HepG2 (cell line): ENCODE results near the gene CCN2. TPM values are rescaled to one million over a fixed set of nuclear protein-coding genes. Genes with fewer than 3 reads are reported as not detected.

ENCODE experiments used
- ATAC-seq: fragments of 200-7000 bp; cut with Tn5 transposase; 3 replicates; pipeline ENCODE4 v1.9.1; 2020; ENCODE audit warnings: mild to moderate bottlenecking, moderate library complexity
- BruUV-seq: library from RNA; stranded (reverse); fragments of 400-500 nt; replicated peaks from 2 replicates; lab custom pipeline; 2021; lab: Mats Ljungman, UMichigan
- CTCF ChIA-PET: fragments of 300-600 bp; formaldehyde crosslinking; extraction: SDS; loops from one replicate; lab custom pipeline; 2021; ENCODE audit warnings: low total read pairs, inconsistent platforms, low intra/inter-chr PET ratio; lab: Yijun Ruan, JAX
- POLR2A ChIA-PET: fragments of 350-600 bp; sonication (Branson Sonifier 250); formaldehyde crosslinking; loops from one replicate; lab custom pipeline; 2020; ENCODE audit warnings: antibody characterized with exemption, inconsistent platforms; lab: Yijun Ruan, JAX
- DNase-seq: peaks from one replicate; pipeline ENCODE4 v3.0.0-alpha.2; 2015; ENCODE audit warnings: low spot score
- FAIRE-seq: peaks from 3 replicates; lab custom pipeline; 2011; peaks lifted over from hg19 to GRCh38; lab: Jason Lieb, UNC
- H2AFZ ChIP-seq: one replicate; pipeline ENCODE4 v1.6.1; 2011; ENCODE audit warnings: low read length, inconsistent platforms
- H3K27ac ChIP-seq: fragments of 300-600 bp; 3 replicates; pipeline ENCODE4 v1.8.0; 2011; ENCODE audit warnings: mixed run types, mild to moderate bottlenecking, mixed read lengths, low read length, inconsistent platforms; ENCODE audit not compliant: insufficient read depth; ENCODE audit errors: extremely low read length
- H3K27me3 ChIP-seq, 2 experiments: fragments of 200-600 bp in 1 of 2; 2 replicates in 1 of 2; 3 replicates in 1 of 2; pipeline versions ENCODE4 v1.6.0 to v1.8.0; 2011; ENCODE audit warnings: low read length in 2 of 2, mild to moderate bottlenecking in 2 of 2, moderate library complexity in 2 of 2, inconsistent platforms in 1 of 2; ENCODE audit not compliant: insufficient read depth in 2 of 2, control insufficient read depth in 1 of 2
- H3K36me3 ChIP-seq, 2 experiments: fragments of 200-600 bp in 1 of 2; replicated peaks in 1 of 2; 2 replicates in 1 of 2; 3 replicates in 1 of 2; pipeline versions ENCODE4 v1.5.1 to v1.8.0; 2011; ENCODE audit warnings: low read length in 2 of 2, inconsistent platforms in 1 of 2; ENCODE audit not compliant: insufficient read depth in 2 of 2, control insufficient read depth in 1 of 2
- H3K4me1 ChIP-seq: 2 replicates; pipeline ENCODE4 v1.5.1; 2012; ENCODE audit warnings: low read length, inconsistent platforms; ENCODE audit not compliant: insufficient read depth
- H3K4me2 ChIP-seq: 2 replicates; pipeline ENCODE4 v1.6.0; 2011; ENCODE audit warnings: low read depth, low read length, inconsistent platforms
- H3K4me3 ChIP-seq, 3 experiments: fragments of 200-600 bp in 1 of 3; sonication (generic), shearing (Covaris generic) in 1 of 3; replicated peaks in 1 of 3; 2 replicates each; pipeline ENCODE4 v1.5.1; 2011 to 2016; ENCODE audit warnings: low read length in 3 of 3, inconsistent platforms in 2 of 3, low read depth in 2 of 3, mild to moderate bottlenecking in 2 of 3, control low read depth in 1 of 3, mixed read lengths in 1 of 3; ENCODE audit not compliant: insufficient read depth in 1 of 3
- H3K79me2 ChIP-seq: one replicate; pipeline ENCODE4 v1.6.1; 2011; ENCODE audit warnings: low read length, inconsistent platforms; ENCODE audit not compliant: insufficient read depth
- H3K9ac ChIP-seq: 2 replicates; pipeline ENCODE4 v1.6.0; 2011; ENCODE audit warnings: mild to moderate bottlenecking, low read depth, low read length, inconsistent platforms; ENCODE audit not compliant: insufficient read depth
- H3K9me3 ChIP-seq: 2 replicates; pipeline ENCODE4 v1.5.1; 2012; ENCODE audit warnings: mild to moderate bottlenecking, low read length
- H4K20me1 ChIP-seq: 2 replicates; pipeline ENCODE4 v1.6.0; 2011; ENCODE audit warnings: inconsistent platforms, mild to moderate bottlenecking, low read length, moderate library complexity; ENCODE audit not compliant: insufficient read depth
- GATA4 ChIP-seq: sonication (generic); IDR thresholded peaks from 2 replicates; pipeline ENCODE4 v1.6.1; 2016; ENCODE audit warnings: antibody characterized with exemption, low read depth, borderline replicate concordance
- HNF4A ChIP-seq: sonication (generic); formaldehyde crosslinking; IDR thresholded peaks from 2 replicates; pipeline ENCODE4 v1.4.0; 2020; ENCODE audit warnings: missing genetic modification reagents
- JARID2 ChIP-seq: sonication (generic); formaldehyde crosslinking; IDR thresholded peaks from 2 replicates; pipeline ENCODE4 v1.8.1; 2023; ENCODE audit warnings: missing genetic modification reagents, inconsistent platforms; ENCODE audit not compliant: insufficient replicate concordance
- MAFK ChIP-seq, 2 experiments: IDR thresholded peaks in 1 of 2; conservative IDR thresholded peaks in 1 of 2; 2 replicates each; pipeline ENCODE4 v1.6.1; 2011; ENCODE audit warnings: improper control_type of control experiment in 2 of 2, low read length in 2 of 2
- POLR2A ChIP-seq, 2 experiments: IDR thresholded peaks; 2 replicates each; pipeline ENCODE4 v1.6.1; 2011; ENCODE audit warnings: low read depth in 2 of 2, low read length in 2 of 2, mild to moderate bottlenecking in 1 of 2, moderate library complexity in 1 of 2; ENCODE audit not compliant: insufficient read depth in 1 of 2
- SKI ChIP-seq: fragments of 450-650 bp; IDR thresholded peaks from one replicate; pipeline ENCODE4 v1.6.1; 2018; ENCODE audit warnings: mild to moderate bottlenecking; ENCODE audit not compliant: partially characterized antibody
- SMC3 ChIP-seq: IDR thresholded peaks from 2 replicates; pipeline ENCODE4 v1.6.1; 2011; ENCODE audit warnings: low read length, improper control_type of control experiment
- STAG1 ChIP-seq: sonication (generic); formaldehyde crosslinking; IDR thresholded peaks from 2 replicates; pipeline ENCODE4 v1.4.0; 2020; ENCODE audit warnings: missing genetic modification reagents
- ZNF260 ChIP-seq: sonication (generic); formaldehyde crosslinking; IDR thresholded peaks from 2 replicates; pipeline ENCODE4 v1.4.0; 2020; ENCODE audit warnings: missing genetic modification reagents, low read depth, mild to moderate bottlenecking, borderline replicate concordance
- ZNF589 ChIP-seq: sonication (generic); formaldehyde crosslinking; conservative IDR thresholded peaks from 2 replicates; pipeline ENCODE4 v1.8.0; 2022; ENCODE audit warnings: mild to moderate bottlenecking, moderate library complexity, missing genetic modification reagents
- WGBS: methylation state at CpG from one replicate; pipeline ENCODE4 v1.1.6; 2017; ENCODE audit warnings: low lambda C conversion rate; 5-methylcytosine and 5-hydroxymethylcytosine counted together
- in situ Hi-C: cut with HindIII; loops from 2 replicates; pipeline ENCODE4 v1.10.0; 2017; ENCODE audit warnings: low pct_unique_long_range_greater_than_20kb; ENCODE audit not compliant: extremely low pct_ligation_motif_present
- intact Hi-C: fragments of 100-400 bp; cut with micrococcal nuclease; formaldehyde crosslinking; loops from one replicate; pipeline ENCODE4 v1.10.0; 2022; ENCODE audit not compliant: unreplicated experiment
- polyA plus RNA-seq, 8 experiments: library from polyadenylated mRNA; depleted of rRNA in 3 of 8; stranded (reverse) in 7 of 8; unstranded in 1 of 8; fragments of >200 nt; fragmentation: Illumina TruSeq in 4 of 8; extraction: Trizol in 4 of 8; gene quantifications; 2 replicates each; pipeline versions ENCODE4 v1.2.1 to v1.2.3, GENCODE V29; 2011 to 2016; ENCODE audit warnings: low read depth in 4 of 8, missing spikeins in 1 of 8, mixed read lengths in 1 of 8; ENCODE audit not compliant: insufficient read depth in 1 of 8
- total RNA-seq, 5 experiments: library from RNA; depleted of rRNA; stranded (reverse); fragments of >200 nt; fragmentation: Illumina TruSeq; extraction: Trizol; gene quantifications; 2 replicates each; pipeline ENCODE4 v1.2.3, GENCODE V29; 2016; ENCODE audit warnings: low read depth in 1 of 5
- TF ChIP-seq, protein P1 (sequence below): sonication (generic); formaldehyde crosslinking; IDR thresholded peaks from 2 replicates; pipeline ENCODE4 v1.8.0; 2022; ENCODE audit warnings: low read depth, missing genetic modification reagents
- TF ChIP-seq, protein P2 (sequence below), 2 experiments: fragments of 450-650 bp in 1 of 2; sonication (generic) in 1 of 2; formaldehyde crosslinking; IDR thresholded peaks; 2 replicates each; pipeline versions ENCODE4 v1.5.0 to v1.8.0; 2020 to 2022; ENCODE audit warnings: mild to moderate bottlenecking in 1 of 2, missing genetic modification reagents in 1 of 2

CCN2 gene
- total and polyA plus RNA-seq, 2 of the 13 experiments (the other 11 are each of a cell fraction or from before 2014, with no cell fraction given): 34.7 to 316 TPM

DNA sequence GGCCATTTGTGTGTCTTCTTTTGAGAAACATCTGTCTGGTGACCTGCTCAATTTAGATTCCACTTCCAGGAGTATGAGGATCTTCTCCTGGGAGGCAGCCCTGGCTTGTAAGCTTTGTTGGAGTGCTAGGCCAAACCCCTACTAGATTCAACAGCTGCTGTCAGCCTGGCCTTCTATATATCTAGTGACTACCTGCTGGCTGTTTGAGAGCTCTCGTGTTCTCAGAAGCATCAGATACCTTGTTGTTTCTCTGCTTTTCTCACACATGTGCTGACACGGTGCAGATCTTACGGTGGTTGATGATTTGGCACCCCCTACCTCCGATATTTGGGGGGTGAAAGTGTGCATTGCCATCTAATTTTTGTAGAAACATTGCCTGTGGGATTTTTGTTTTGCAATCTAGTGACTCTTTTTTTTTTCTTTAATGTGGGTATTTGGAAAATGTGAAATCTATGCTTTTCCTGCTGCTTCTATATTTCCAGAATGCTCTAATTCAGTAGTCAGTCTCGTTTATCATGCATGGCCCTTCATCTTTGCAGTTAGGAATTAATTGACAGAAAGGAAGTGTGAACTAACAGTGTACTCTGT, 4.7 kb downstream of the CCN2 start:
- no peak overlapping the region for H2AFZ ChIP-seq
- no peak overlapping the region for H3K9ac ChIP-seq
- intact Hi-C loops: no loop called here
- ATAC-seq (peak; percentile 23), DNase-seq (peak; percentile 50), FAIRE-seq (no peak)
- peaks cover 34% of the 10 kb centered on the region for H4K20me1 ChIP-seq
- peaks cover 8 to 20% of the 10 kb centered on the region in 2 experiments for H3K36me3 ChIP-seq
- CTCF ChIA-PET: interaction anchor here (0.8 kb wide), 1 partner anchor 21 kb away, joined by 3 read pairs; no protein-coding TSS in a partner anchor
- H3K4me2 ChIP-seq: no peak overlapping the region
- H3K79me2 ChIP-seq: peaks cover 23% of the 10 kb centered on the region
- no TSS peak for BruUV-seq
- H3K27me3 ChIP-seq: peaks cover 0 to 3% of the 10 kb centered on the region in 2 experiments; a peak in 1 of 5 replicates
- H3K27ac ChIP-seq: peak overlapping the region; percentile 52
- no peak overlapping the region for H3K4me3 ChIP-seq
- WGBS: 71% methylated on average over 5 of the region's 5 CpGs
- H3K4me1 ChIP-seq: peaks cover 32% of the 10 kb centered on the region
- POLR2A ChIA-PET: interaction anchor here (0.9 to 8.1 kb wide), 7 partner anchors 8 to 75 kb away, joined by 3 to 400 read pairs (median 9); no protein-coding TSS in a partner anchor
- in situ Hi-C loops: no loop called here
- H3K9me3 ChIP-seq: no peaks in the 10 kb centered on the region
- TF ChIP-seq GATA4 (no peak), ZNF589 (CRISPR knock-in tag) (0 out of 2 replicates have a peak, but pooled peaks have one; percentile 13), SMC3 (peak; percentile 15; the same call in 1 of the 2 replicates), JARID2 (CRISPR knock-in tag) (no peak), MAFK (conservative IDR thresholded peaks at IDR 0.05 in 1 of 2, IDR thresholded peaks at IDR 0.05 in 1 of 2; ENCODE audit: low read length in 2 of 2) (peak in 1 of 2 experiments; percentile 35; a peak in 3 of 4 replicates), SKI (no peak), ZNF260 (CRISPR knock-in tag) (no peak), STAG1 (CRISPR knock-in tag) (peak; percentile 6; the same call in 1 of the 2 replicates), POLR2A (IDR thresholded peaks at IDR 0.05; ENCODE audit: insufficient read depth in 1 of 2, low read depth in 2 of 2, low read length in 2 of 2) (peak in 1 of 2 experiments; percentile 54; a peak in 1 of 4 replicates), HNF4A (CRISPR knock-in tag) (0 out of 2 replicates have a peak, but pooled peaks have one; percentile 2)
- TF ChIP-seq, protein P1, sequence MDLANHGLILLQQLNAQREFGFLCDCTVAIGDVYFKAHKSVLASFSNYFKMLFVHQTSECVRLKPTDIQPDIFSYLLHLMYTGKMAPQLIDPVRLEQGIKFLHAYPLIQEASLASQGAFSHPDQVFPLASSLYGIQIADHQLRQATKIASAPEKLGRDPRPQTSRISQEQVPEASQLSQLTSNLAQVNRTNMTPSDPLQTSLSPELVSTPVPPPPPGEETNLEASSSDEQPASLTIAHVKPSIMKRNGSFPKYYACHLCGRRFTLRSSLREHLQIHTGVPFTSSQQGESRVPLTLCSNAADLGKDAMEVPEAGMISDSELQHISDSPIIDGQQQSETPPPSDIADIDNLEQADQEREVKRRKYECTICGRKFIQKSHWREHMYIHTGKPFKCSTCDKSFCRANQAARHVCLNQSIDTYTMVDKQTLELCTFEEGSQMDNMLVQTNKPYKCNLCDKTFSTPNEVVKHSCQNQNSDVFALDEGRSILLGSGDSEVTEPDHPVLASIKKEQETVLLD (CRISPR knock-in tag): 0 out of 2 replicates have a peak, but pooled peaks have one; percentile 6
- TF ChIP-seq, protein P2, sequence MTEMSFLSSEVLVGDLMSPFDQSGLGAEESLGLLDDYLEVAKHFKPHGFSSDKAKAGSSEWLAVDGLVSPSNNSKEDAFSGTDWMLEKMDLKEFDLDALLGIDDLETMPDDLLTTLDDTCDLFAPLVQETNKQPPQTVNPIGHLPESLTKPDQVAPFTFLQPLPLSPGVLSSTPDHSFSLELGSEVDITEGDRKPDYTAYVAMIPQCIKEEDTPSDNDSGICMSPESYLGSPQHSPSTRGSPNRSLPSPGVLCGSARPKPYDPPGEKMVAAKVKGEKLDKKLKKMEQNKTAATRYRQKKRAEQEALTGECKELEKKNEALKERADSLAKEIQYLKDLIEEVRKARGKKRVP (CRISPR knock-in tag; IDR thresholded peaks at IDR 0.05): 0 out of 4 replicates have a peak, but pooled peaks of 1 of the 2 experiments have one; percentile 11
